Measurements from ENCODE around the gene PDE9A.
"Not testable (repeated sequence)": the region's sequence is repeated elsewhere in the genome, so short reads cannot be mapped to it uniquely, and the experiment has no call there.

PDE9A gene

DNA sequence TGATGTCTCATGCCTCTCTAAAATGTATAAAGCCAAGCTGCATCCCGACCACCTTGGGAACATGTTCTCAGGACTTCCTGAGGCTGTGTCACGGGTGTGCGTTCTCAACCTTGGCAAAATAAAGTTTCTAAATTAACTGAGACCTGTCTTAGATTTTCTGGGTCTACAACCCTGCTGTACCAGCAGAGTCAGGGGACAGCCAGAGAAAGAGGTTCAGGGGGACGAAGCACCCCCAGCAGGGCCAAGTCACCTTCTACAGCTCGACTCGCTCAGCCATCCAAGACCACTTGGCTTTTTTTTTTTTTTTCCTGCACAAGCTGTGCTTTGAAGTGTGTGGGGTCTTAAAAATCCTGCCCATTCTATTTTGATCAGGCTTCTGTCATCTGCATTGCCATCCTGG, 28.5 kb upstream of the PDE9A start:
- DNase-seq: no peak

- no peak for DNase-seq
Measured at GRCh38 chr21:42626171-42626570, 27.2 kb upstream of the PDE9A start.

GRCh38 chr21:42627527-42628289, 25.7 kb upstream of the PDE9A start:
- no peak for DNase-seq

- DNase-seq: not testable (repeated sequence)
Measured at GRCh38 chr21:42628466-42629061, 24.9 kb upstream of the PDE9A start.

DNA sequence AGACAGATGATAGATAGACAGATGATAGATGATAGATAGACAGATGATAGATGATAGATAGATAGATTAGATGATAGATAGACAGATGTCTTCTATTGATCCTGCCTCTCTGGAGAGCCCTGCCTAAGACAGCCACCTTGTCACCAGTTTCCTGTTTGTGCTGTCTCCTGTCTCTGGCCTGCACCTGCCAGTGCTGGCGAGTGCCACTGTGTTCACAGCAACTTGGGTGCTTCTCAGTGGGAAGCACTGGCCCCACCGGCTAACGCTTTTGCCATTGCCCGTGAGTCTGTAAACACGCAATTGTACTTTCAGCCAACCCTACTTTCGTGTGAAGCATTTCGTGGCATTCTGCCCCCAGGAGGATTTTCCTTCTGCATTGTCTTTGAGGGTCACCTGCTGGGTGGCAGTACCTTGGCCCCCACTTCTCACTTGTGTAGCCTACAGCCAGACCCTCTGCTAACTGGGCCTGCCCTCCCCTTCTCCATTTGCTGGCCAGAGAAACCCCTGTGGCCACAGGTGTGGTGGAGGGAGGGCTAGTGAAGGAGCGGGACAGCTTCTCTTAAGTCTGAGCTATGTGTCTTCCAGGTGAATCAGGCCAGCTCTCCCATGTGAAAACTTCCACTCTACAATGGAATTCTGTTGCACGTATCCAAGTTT, 23.4 kb upstream of the PDE9A start:
- DNase-seq: no peak

- no peak for DNase-seq
Measured at GRCh38 chr21:42630626-42631025, 22.8 kb upstream of the PDE9A start.

DNA sequence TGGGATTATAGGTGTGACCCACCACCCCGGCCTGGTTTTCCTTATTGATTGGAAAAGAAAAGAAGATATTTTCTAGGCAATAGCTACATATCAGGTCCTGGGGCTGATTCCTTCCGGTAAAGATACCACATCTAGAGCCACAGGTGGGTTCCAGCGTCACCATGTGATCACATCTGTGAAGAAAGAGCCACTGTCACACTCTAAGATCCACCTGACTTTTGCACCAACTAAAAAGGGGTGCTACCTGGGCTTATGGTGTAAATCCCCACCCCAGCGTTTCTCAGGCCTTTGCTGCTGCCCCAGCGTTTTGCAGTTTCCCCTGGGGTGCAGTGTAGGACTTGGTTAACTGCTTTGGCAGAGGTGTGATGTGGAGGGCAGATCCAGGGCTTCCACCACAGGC, 22.3 kb upstream of the PDE9A start:
- DNase-seq: no peak

- no peak for DNase-seq
Measured at GRCh38 chr21:42632336-42632751, 21.1 kb upstream of the PDE9A start.

DNA sequence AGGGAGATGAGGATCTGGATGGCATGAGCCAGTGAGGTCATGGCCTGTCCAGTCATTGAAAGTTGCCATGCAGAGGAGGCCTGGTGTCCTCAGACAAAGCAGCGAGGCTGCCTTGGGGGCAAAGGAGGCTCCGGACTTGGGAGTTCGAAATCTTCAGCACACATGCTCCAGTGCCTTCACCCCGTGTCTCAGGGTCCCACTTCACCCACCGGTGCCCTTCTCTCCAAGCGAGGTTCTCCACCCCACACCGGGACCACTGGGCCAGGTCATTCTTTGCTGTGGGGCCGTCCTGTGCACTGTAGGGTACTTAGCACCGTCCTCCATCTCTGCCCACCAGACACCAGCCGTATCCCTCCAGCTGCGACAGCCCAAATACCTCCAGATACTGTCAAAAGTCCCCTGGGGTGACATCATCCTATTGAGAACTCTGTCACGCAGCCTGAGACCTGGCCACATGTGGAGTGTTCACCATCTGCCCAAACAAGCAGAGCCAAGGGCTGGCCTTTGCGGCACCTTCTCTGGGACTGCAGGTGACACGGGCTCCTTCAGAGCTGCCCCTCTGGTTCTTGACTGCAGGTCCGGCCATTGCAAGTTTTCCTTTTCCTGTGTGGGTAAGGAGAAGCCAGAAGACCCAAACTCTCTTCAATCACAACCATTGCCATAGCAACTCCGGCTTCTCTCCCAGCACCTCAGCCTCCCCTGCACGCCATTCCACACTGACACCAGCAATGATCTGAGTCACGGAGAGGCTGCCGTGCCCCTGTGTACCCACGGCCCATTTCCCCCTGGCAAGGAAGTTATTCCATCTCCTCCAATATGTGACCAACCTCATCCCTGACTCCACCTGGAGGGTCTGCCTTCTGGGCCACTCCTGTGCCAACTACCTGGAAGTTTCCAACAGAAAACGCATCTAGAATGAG, 20.4 kb upstream of the PDE9A start:
- no peak for DNase-seq

DNA sequence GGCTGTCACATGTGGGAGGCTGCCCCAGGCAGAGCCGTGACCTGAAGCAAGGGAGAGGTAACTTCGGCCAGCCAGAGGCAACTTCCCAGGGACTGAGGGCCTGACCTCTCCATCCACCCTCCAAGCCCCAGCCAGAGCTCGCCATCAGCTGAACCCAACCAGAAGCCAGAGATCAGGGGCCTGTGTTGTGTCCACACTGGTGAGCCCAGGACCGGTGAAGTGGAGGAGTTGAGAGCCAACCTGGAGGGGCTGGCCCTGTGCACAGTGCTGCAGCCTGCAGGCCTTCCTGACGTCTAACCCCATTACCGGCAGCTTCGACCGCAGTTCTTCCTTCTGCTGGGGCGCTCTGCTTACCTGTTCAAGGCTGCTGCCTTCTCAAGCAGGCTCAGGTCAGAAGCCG, 19.6 kb upstream of the PDE9A start:
- no peak for DNase-seq

DNA sequence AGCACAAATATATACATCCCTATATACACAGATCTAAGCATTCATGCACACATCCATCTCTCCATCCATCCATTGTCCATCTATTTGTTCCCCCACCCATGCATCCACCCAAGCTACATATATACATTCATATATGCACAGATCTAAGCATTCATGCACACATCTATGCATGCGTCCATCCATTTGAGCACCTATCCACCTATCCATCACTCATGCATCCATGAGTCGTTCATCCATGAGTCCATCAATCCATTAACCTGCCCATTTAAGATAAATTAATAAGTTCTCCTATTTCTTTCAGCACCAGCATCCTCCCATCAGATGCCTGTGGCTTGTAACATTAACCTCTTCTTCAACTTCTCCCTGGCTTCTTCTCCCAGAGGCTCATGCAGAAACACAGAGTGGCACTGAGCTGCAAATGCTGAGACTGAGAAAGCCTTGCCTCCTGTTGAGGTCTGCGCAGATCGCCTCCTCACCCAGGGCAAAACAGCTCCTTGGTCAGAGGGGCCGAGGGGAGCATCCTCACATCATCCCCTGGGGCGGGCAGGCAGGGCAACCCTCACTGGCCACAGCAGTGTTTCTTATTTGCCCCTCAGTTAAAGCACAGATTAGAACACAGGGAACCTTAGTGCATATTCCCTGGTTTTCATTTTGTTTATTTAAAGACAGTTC, 17.4 kb upstream of the PDE9A start:
- no peak for DNase-seq

GRCh38 chr21:42636520-42637266, 16.7 kb upstream of the PDE9A start:
- DNase-seq: no peak

DNA sequence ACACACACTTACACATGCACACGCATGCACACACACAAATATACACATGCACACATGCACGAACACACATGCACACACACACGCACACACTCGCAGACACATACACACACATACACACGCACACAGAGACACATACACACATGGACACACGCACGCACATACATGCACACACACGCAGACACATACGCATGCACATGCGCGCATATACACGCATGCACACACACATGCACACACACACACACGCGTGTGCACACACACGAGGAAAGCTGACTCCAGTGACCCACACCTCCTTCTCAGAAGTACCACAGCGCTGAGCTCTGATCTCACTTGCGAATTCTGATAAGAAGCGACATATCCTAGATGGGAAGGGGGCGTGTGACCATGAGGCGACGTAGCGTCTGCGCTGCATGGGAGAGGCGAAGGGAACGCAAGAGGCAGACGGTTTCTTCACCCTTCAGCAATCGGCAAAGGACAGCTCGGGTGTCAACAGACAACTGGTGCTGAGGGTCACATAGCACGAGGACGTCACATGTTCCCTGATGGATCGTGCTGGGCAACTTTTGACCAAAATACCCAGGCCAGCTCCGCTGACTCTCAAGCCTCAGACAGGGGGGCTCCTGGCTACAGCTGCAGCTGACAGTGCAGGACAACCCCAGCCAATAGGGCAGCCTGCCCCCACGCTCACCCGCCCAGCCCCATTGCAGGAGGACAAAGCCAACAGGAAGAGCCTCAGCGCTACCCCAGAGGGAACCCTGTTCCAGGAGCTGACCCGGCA, 16.0 kb upstream of the PDE9A start:
- DNase-seq: no peak

DNA sequence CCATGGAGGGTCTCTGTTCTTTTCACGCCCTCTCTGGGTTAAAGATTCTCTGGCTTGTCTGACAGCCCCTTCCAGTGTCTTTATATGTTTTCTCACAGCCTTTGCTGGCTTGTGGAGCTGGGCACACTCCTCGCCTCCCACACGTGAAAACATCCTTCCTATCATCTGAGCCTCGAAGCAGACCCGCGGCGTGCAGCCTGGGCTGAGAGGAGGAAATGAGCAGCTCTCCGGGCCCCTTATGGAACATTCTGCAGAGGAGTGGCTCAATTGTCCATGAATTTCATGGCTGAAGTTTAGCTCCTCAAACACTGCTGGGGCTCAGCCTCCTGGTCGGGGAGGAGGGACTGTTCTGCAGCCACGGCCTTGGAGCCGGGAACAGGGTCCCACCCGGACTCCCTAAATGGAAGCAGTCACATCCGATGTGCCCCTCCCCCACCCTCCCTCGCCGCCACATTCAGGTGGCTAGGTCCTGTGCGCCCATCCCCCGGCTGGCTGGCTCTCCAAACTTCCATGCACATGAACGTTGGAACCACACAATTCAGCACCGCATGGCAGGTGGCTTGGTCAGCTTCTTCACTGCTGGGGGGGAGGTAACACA, 15.1 kb upstream of the PDE9A start:
- no peak for DNase-seq

- DNase-seq: no peak
Measured at GRCh38 chr21:42639646-42640152, 13.7 kb upstream of the PDE9A start.

- no peak for DNase-seq
Measured at GRCh38 chr21:42640486-42640885, 12.9 kb upstream of the PDE9A start.

DNA sequence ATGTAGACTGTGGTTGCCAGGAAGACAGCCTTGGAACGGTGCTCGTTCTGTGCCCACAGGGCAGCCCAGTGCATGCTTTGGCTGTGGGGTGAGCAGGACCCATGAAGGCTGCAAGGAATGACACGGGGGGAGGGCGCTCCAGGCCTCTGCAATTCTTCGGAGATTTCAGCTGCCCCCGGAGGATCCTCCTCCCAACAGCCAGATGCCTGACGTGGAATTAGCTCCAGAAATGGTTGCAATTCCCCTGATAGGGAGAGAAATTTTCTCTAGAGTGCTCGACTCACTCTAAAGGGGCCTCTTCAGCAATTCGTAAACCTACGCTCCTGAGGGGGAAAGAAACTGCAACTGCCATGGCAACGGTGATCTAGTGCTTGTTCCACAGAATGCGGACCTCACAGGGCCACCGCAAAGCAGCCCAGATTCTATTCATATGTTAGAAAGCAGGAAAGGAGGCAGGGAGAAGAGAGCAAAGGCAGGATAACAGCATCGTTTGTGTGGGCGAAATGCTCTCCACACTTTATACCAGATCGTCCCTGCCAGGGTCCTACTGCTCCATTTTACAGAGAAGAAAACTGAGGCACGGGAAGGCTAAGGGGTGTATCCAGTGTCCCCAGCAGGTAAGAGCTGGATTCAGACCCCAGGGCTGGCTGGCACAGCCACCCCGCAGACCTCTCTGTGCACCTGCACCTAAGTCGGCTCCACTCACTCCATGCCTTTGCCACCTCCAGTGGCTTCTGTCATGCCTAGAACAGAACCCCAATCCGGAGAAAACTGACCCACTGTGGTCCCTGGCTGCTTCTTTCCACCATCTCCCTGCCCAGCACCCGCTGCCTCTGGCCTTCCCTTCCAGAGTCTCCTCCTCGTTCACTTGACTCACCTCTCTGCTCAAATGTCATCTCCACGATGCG, 11.9 kb upstream of the PDE9A start:
- no peak for DNase-seq

- DNase-seq: no peak
Measured at GRCh38 chr21:42642219-42642745, 11.1 kb upstream of the PDE9A start.

All from stimulated activated CD8-positive, alpha-beta memory T cell treated with anti-CD3 and anti-CD28 coated beads, Interleukin-4, amount 100 ng/mL, for 48 hours (primary cell).